Ishikawa (cell line): ENCODE data around the gene HS6ST2.

ENCODE experiments used
- CEBPB ChIP-seq: IDR thresholded peaks from 2 replicates; pipeline ENCODE4 v1.6.1; 2012
- CREB1 ChIP-seq: IDR thresholded peaks from 2 replicates; pipeline ENCODE4 v1.6.1; 2012; ENCODE audit warnings: low read depth
- EGR1 ChIP-seq: IDR thresholded peaks from 2 replicates; pipeline ENCODE4 v1.6.1; 2012
- EP300 ChIP-seq: IDR thresholded peaks from 2 replicates; pipeline ENCODE4 v1.6.1; 2012; ENCODE audit warnings: borderline replicate concordance
- FOXM1 ChIP-seq: IDR thresholded peaks from 2 replicates; pipeline ENCODE4 v1.6.1; 2012; ENCODE audit warnings: low read depth, borderline replicate concordance
- MAX ChIP-seq: IDR thresholded peaks from 2 replicates; pipeline ENCODE4 v1.6.1; 2012
- NFIC ChIP-seq: IDR thresholded peaks from 2 replicates; pipeline ENCODE4 v1.6.1; 2012
- RAD21 ChIP-seq: IDR thresholded peaks from 2 replicates; pipeline ENCODE4 v1.6.1; 2012; ENCODE audit warnings: low read depth
- REST ChIP-seq: IDR thresholded peaks from 2 replicates; pipeline ENCODE4 v1.6.1; 2012; ENCODE audit warnings: low read depth, mild to moderate bottlenecking
- TAF1 ChIP-seq: IDR thresholded peaks from 2 replicates; pipeline ENCODE4 v1.6.1; 2012; ENCODE audit warnings: low read depth, mild to moderate bottlenecking
- TCF12 ChIP-seq: IDR thresholded peaks from 2 replicates; pipeline ENCODE4 v1.6.1; 2012; ENCODE audit warnings: low read depth
- TEAD4 ChIP-seq: IDR thresholded peaks from 2 replicates; pipeline ENCODE4 v1.6.1; 2012
- USF1 ChIP-seq: IDR thresholded peaks from 2 replicates; pipeline ENCODE4 v1.6.1; 2012
- YY1 ChIP-seq: IDR thresholded peaks from 2 replicates; pipeline ENCODE4 v1.6.1; 2012; ENCODE audit warnings: low read depth
- ZBTB7A ChIP-seq: IDR thresholded peaks from 2 replicates; pipeline ENCODE4 v1.6.1; 2012; ENCODE audit warnings: low read depth

HS6ST2 gene

GRCh38 chrX:132834109-132834508, 124.3 kb downstream of the HS6ST2 start:
- TF ChIP-seq RAD21 (no peak), TAF1 (no peak), FOXM1 (no peak), EP300 (no peak), CREB1 (no peak), TEAD4 (no peak), REST (no peak), CEBPB (no peak), TCF12 (no peak), MAX (no peak), USF1 (no peak), ZBTB7A (no peak), EGR1 (no peak), NFIC (no peak), YY1 (no peak)

GRCh38 chrX:132833373-132833772, 125.1 kb downstream of the HS6ST2 start:
- TF ChIP-seq MAX = no peak
- no peak for TF ChIP-seq FOXM1
- no peak for TF ChIP-seq EP300
- no peak for TF ChIP-seq REST
- TF ChIP-seq CEBPB = no peak
- TF ChIP-seq RAD21 = no peak
- TF ChIP-seq CREB1 = no peak
- TF ChIP-seq TCF12 = no peak
- TF ChIP-seq EGR1 = no peak
- no peak for TF ChIP-seq TAF1

- no peak for TF ChIP-seq NFIC
- no peak for TF ChIP-seq USF1
- no peak for TF ChIP-seq YY1
- no peak for TF ChIP-seq REST
- TF ChIP-seq TAF1 = no peak
- TF ChIP-seq EP300 = no peak
- TF ChIP-seq MAX = no peak
- TF ChIP-seq EGR1 = no peak
- no peak for TF ChIP-seq ZBTB7A
- no peak for TF ChIP-seq TCF12
- no peak for TF ChIP-seq RAD21
- no peak for TF ChIP-seq CEBPB
- no peak for TF ChIP-seq CREB1
- no peak for TF ChIP-seq TEAD4
- no peak for TF ChIP-seq FOXM1
These were observed 127.0 kb downstream of the HS6ST2 start for GRCh38 chrX:132831336-132831973.

- no peak for TF ChIP-seq RAD21
- no peak for TF ChIP-seq TCF12
- no peak for TF ChIP-seq FOXM1
These were observed 135.8 kb downstream of the HS6ST2 start for GRCh38 chrX:132822634-132823012.
